HepG2 (cell line): ENCODE results near the gene RNF208. TPM values are rescaled to one million over a fixed set of nuclear protein-coding genes. Genes with fewer than 3 reads are reported as not detected.

ENCODE experiments used
- AKNA ChIP-seq: sonication (generic); formaldehyde crosslinking; IDR thresholded peaks from 2 replicates; pipeline ENCODE4 v1.4.0; 2020; ENCODE audit warnings: missing genetic modification reagents, borderline replicate concordance
- MAFF ChIP-seq: IDR thresholded peaks from 2 replicates; pipeline ENCODE4 v1.6.1; 2011; ENCODE audit warnings: low read depth, low read length, improper control_type of control experiment
- MEIS2 ChIP-seq: sonication (generic); formaldehyde crosslinking; IDR thresholded peaks from 2 replicates; pipeline ENCODE4 v1.9.0; 2021; ENCODE audit warnings: mild to moderate bottlenecking, missing genetic modification reagents
- MXD1 ChIP-seq: sonication (generic); formaldehyde crosslinking; IDR thresholded peaks from 2 replicates; pipeline ENCODE4 v1.4.0; 2020; ENCODE audit warnings: mild to moderate bottlenecking, missing genetic modification reagents
- NFKB2 ChIP-seq: sonication (generic); formaldehyde crosslinking; IDR thresholded peaks from 2 replicates; pipeline ENCODE4 v1.4.0; 2020; ENCODE audit warnings: missing genetic modification reagents, borderline replicate concordance
- NR2F6 ChIP-seq, 2 experiments: IDR thresholded peaks; 2 replicates each; pipeline ENCODE4 v1.6.1; 2016; ENCODE audit warnings: antibody characterized with exemption in 1 of 2, mild to moderate bottlenecking in 1 of 2
- RORA ChIP-seq: sonication (generic); formaldehyde crosslinking; IDR thresholded peaks from 2 replicates; pipeline ENCODE4 v1.5.0; 2020; ENCODE audit warnings: mild to moderate bottlenecking, missing genetic modification reagents, moderate library complexity
- SAP130 ChIP-seq: IDR thresholded peaks from 2 replicates; pipeline ENCODE4 v1.6.1; 2016; ENCODE audit warnings: low read depth
- SPEN ChIP-seq: sonication (generic); formaldehyde crosslinking; IDR thresholded peaks from 2 replicates; pipeline ENCODE4 v1.5.1; 2020; ENCODE audit warnings: low read depth, mild to moderate bottlenecking, missing genetic modification reagents
- ZNF382 ChIP-seq: sonication (generic); formaldehyde crosslinking; IDR thresholded peaks from 2 replicates; pipeline ENCODE4 v1.5.0; 2020; ENCODE audit warnings: missing genetic modification reagents, mild to moderate bottlenecking, borderline replicate concordance
- ZNF775 ChIP-seq: sonication (generic); formaldehyde crosslinking; IDR thresholded peaks from 2 replicates; pipeline ENCODE4 v1.4.0; 2020; ENCODE audit warnings: missing genetic modification reagents, mild to moderate bottlenecking, moderate library complexity, borderline replicate concordance
- polyA plus RNA-seq, 8 experiments: library from polyadenylated mRNA; depleted of rRNA in 3 of 8; stranded (reverse) in 7 of 8; unstranded in 1 of 8; fragments of >200 nt; fragmentation: Illumina TruSeq in 4 of 8; extraction: Trizol in 4 of 8; gene quantifications; 2 replicates each; pipeline versions ENCODE4 v1.2.1 to v1.2.3, GENCODE V29; 2011 to 2016; ENCODE audit warnings: low read depth in 4 of 8, missing spikeins in 1 of 8, mixed read lengths in 1 of 8; ENCODE audit not compliant: insufficient read depth in 1 of 8
- total RNA-seq, 5 experiments: library from RNA; depleted of rRNA; stranded (reverse); fragments of >200 nt; fragmentation: Illumina TruSeq; extraction: Trizol; gene quantifications; 2 replicates each; pipeline ENCODE4 v1.2.3, GENCODE V29; 2016; ENCODE audit warnings: low read depth in 1 of 5
- TF ChIP-seq, protein P1 (sequence below): sonication (generic); formaldehyde crosslinking; IDR thresholded peaks from 2 replicates; pipeline ENCODE4 v1.4.0; 2020; ENCODE audit warnings: low read depth, mild to moderate bottlenecking, missing genetic modification reagents
- TF ChIP-seq, protein P2 (sequence below): sonication (generic); formaldehyde crosslinking; IDR thresholded peaks from 2 replicates; pipeline ENCODE4 v1.5.1; 2020; ENCODE audit warnings: missing genetic modification reagents, mild to moderate bottlenecking, borderline replicate concordance
- TF ChIP-seq, protein P3 (sequence below): sonication (generic); formaldehyde crosslinking; IDR thresholded peaks from 2 replicates; pipeline ENCODE4 v1.5.0; 2020; ENCODE audit warnings: missing genetic modification reagents, mild to moderate bottlenecking, borderline replicate concordance
- TF ChIP-seq, protein P4 (sequence below): sonication (generic); formaldehyde crosslinking; IDR thresholded peaks from 2 replicates; pipeline ENCODE4 v1.5.0; 2020; ENCODE audit warnings: mild to moderate bottlenecking, missing genetic modification reagents, borderline replicate concordance

The RNF208 gene
- total and polyA plus RNA-seq, 2 of the 13 experiments (the other 11 are each of a cell fraction or from before 2014, with no cell fraction given) = 1.6 to 2.1 TPM

DNA sequence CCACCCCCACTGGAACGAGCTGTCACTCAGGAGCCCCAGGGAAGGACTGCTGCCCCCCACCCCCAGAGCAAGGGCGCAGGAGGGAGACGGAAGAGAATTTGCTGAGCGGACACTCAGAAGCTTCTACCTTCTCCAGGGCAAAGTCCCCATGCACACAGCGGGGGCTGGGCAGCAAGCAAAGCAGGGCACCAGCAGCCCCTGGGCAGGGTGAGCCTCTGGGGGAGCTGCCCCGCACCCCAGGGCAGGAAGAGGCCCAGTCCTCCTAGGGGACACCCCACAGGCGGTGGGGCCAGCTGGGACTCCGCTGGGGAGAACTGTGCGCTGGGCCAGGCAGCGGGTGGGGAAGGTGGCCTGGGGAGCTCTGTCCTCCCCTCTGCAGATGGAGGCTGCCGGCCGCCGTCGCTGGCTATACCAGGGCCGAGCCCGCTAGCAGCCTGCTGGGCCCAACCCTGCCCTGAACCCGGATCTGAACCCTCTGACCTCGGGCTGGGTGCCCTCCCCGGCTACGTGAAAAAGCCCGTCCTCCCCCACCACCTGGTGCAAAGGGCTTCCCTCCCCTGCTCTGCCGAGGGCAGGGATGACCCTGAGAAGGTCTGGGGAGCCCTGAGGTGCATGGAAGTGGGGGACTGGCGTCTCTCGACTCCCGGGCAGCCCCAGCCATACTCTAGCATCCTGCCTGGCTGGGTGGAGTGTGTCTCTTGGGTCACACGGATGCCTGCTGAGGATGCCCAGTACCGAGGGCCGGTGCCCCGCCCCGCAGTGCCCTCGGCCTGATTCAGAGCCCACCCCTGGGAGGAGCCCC, 8.1 kb upstream of the RNF208 start (continued):
- TF ChIP-seq, protein P1, sequence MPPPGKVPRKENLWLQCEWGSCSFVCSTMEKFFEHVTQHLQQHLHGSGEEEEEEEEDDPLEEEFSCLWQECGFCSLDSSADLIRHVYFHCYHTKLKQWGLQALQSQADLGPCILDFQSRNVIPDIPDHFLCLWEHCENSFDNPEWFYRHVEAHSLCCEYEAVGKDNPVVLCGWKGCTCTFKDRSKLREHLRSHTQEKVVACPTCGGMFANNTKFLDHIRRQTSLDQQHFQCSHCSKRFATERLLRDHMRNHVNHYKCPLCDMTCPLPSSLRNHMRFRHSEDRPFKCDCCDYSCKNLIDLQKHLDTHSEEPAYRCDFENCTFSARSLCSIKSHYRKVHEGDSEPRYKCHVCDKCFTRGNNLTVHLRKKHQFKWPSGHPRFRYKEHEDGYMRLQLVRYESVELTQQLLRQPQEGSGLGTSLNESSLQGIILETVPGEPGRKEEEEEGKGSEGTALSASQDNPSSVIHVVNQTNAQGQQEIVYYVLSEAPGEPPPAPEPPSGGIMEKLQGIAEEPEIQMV (CRISPR knock-in tag) = peak; percentile 26; the same call in 1 of the 2 replicates
- TF ChIP-seq ZNF775 (CRISPR knock-in tag) (peak; percentile 33; the same call in 1 of the 2 replicates), MXD1 (CRISPR knock-in tag) (no peak), RORA (CRISPR knock-in tag) (no peak), SPEN (CRISPR knock-in tag) (peak; percentile 75; the same call in 1 of the 2 replicates), ZNF382 (CRISPR knock-in tag) (no peak), MEIS2 (CRISPR knock-in tag) (no peak), NR2F6 (IDR thresholded peaks at IDR 0.05) (peak; percentile 68), NR2F6 (CRISPR knock-in tag; IDR thresholded peaks at IDR 0.05) (peak; percentile 72), AKNA (CRISPR knock-in tag) (no peak), NFKB2 (CRISPR knock-in tag) (no peak), SAP130 (CRISPR knock-in tag) (peak; percentile 77), MAFF (peak; percentile 19; the same call in 1 of the 2 replicates)
- TF ChIP-seq, protein P2, sequence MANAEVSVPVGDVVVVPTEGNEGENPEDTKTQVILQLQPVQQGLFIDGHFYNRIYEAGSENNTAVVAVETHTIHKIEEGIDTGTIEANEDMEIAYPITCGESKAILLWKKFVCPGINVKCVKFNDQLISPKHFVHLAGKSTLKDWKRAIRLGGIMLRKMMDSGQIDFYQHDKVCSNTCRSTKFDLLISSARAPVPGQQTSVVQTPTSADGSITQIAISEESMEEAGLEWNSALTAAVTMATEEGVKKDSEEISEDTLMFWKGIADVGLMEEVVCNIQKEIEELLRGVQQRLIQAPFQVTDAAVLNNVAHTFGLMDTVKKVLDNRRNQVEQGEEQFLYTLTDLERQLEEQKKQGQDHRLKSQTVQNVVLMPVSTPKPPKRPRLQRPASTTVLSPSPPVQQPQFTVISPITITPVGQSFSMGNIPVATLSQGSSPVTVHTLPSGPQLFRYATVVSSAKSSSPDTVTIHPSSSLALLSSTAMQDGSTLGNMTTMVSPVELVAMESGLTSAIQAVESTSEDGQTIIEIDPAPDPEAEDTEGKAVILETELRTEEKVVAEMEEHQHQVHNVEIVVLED = peak; percentile 70; the same call in 1 of the 2 replicates
- TF ChIP-seq, protein P3, sequence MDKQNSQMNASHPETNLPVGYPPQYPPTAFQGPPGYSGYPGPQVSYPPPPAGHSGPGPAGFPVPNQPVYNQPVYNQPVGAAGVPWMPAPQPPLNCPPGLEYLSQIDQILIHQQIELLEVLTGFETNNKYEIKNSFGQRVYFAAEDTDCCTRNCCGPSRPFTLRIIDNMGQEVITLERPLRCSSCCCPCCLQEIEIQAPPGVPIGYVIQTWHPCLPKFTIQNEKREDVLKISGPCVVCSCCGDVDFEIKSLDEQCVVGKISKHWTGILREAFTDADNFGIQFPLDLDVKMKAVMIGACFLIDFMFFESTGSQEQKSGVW (CRISPR knock-in tag) = no peak
- TF ChIP-seq, protein P4, sequence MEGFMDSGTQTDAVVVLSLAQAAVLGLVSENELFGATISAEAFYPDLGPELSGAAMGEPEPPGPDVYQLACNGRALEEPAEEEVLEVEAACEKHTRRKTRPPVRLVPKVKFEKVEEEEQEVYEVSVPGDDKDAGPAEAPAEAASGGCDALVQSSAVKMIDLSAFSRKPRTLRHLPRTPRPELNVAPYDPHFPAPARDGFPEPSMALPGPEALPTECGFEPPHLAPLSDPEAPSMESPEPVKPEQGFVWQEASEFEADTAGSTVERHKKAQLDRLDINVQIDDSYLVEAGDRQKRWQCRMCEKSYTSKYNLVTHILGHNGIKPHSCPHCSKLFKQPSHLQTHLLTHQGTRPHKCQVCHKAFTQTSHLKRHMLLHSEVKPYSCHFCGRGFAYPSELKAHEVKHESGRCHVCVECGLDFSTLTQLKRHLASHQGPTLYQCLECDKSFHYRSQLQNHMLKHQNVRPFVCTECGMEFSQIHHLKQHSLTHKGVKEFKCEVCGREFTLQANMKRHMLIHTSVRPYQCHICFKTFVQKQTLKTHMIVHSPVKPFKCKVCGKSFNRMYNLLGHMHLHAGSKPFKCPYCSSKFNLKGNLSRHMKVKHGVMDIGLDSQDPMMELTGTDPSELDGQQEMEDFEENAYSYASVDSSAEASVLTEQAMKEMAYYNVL (CRISPR knock-in tag) = 0 out of 2 replicates have a peak, but pooled peaks have one; percentile 15
